Hindlimb muscle (tissue), 1 donor: ENCODE data around the gene ATP2B2. TPM values are rescaled to one million over a fixed set of nuclear protein-coding genes. Genes with fewer than 3 reads are reported as not detected.

ENCODE experiments used
- DNase-seq: peaks from one replicate; pipeline ENCODE4 v3.0.0-alpha.2; 2013
- polyA plus RNA-seq: library from polyadenylated mRNA; unstranded; fragments of 120-200 nt; gene quantifications from one replicate; pipeline ENCODE4 v1.2.1, GENCODE V29; 2013; ENCODE audit not compliant: insufficient read length

The ATP2B2 gene
- polyA plus RNA-seq, 1 donor = 7.1 TPM

- no peak for DNase-seq
Measured at GRCh38 chr3:10340476-10340875, 164.9 kb downstream of the ATP2B2 start.

GRCh38 chr3:10340046-10340445, 165.3 kb downstream of the ATP2B2 start:
- no peak for DNase-seq

GRCh38 chr3:10339376-10339955, 165.9 kb downstream of the ATP2B2 start:
- no peak for DNase-seq

GRCh38 chr3:10338591-10339353, 166.6 kb downstream of the ATP2B2 start:
- no peak for DNase-seq

- DNase-seq = no peak
Measured at GRCh38 chr3:10338164-10338470, 167.3 kb downstream of the ATP2B2 start.

- no peak for DNase-seq
Measured at GRCh38 chr3:10337323-10338163, 167.8 kb downstream of the ATP2B2 start.

GRCh38 chr3:10336761-10337160, 168.6 kb downstream of the ATP2B2 start:
- DNase-seq = no peak

GRCh38 chr3:10335871-10336622, 169.3 kb downstream of the ATP2B2 start:
- no peak for DNase-seq

- no peak for DNase-seq
Measured at GRCh38 chr3:10335190-10335738, 170.1 kb downstream of the ATP2B2 start.

GRCh38 chr3:10334459-10334858, 170.9 kb downstream of the ATP2B2 start:
- no peak for DNase-seq

- DNase-seq = no peak
Measured at GRCh38 chr3:10334042-10334441, 171.3 kb downstream of the ATP2B2 start.

GRCh38 chr3:10333349-10333650, 172.1 kb downstream of the ATP2B2 start:
- DNase-seq = no peak

- no peak for DNase-seq
Measured at GRCh38 chr3:10332481-10333348, 172.7 kb downstream of the ATP2B2 start.

GRCh38 chr3:10331320-10331719, 174.1 kb downstream of the ATP2B2 start:
- no peak for DNase-seq

GRCh38 chr3:10330319-10330718, 175.1 kb downstream of the ATP2B2 start:
- DNase-seq = no peak

GRCh38 chr3:10329495-10330015, 175.8 kb downstream of the ATP2B2 start:
- no peak for DNase-seq

GRCh38 chr3:10328460-10329071, 176.8 kb downstream of the ATP2B2 start:
- DNase-seq = no peak

GRCh38 chr3:10327592-10327991, 177.8 kb downstream of the ATP2B2 start:
- DNase-seq = no peak

GRCh38 chr3:10322352-10322710, 183.1 kb downstream of the ATP2B2 start:
- DNase-seq = no peak

- DNase-seq = no peak
Measured at GRCh38 chr3:10321630-10322351, 183.6 kb downstream of the ATP2B2 start.

GRCh38 chr3:10320320-10320677, 185.1 kb downstream of the ATP2B2 start:
- DNase-seq = no peak
